Measurements from ENCODE around the gene LTN1. TPM values are rescaled to one million over a fixed set of nuclear protein-coding genes. Genes with fewer than 3 reads are reported as not detected.

Gene LTN1
- total and polyA plus RNA-seq, 2 donors from 2014 or later = 3.6 to 25.0 TPM

DNA sequence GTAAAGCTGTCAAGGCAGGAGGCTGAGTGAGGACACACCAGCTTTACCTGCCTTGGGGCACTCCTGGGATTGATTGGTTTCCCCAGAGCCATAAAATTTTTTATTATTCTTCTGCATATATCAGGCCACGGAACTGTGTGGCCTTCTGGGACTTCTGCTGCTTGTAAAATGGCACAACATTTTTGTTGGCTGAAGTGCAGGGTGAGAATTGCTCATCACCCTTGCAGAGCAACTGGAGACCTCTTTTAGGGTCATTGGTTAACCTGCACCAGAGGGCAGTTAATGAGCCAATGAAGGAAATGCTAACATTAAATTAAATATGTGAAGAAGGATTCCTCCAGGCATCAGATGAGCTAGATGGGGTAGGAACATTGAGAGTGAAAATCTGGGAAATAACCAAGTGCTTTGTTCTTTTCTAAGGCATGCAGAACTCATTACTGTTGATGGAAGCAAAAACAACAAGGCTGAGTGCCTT is 87.7 kb downstream of the LTN1 start:
- FAIRE-seq = no peak

DNA sequence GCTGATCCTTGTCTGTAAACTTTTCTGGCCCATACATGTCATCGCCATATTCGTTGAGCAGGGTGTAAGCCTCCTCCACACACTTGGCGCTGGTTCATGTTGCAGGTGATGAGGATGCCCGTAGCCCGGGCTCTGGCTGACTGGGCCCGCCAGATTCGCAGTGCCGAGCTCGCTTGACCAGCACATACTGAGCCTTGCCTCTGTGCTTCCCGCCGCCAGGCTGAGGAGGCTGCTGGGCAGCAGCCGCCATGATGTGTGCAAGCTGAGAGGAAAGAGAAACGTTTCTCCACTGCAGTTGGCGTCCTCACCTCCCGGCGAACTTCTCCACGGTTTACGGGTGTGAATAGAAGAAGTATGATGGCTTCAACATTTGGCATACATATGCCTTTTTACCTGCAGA is 89.2 kb downstream of the LTN1 start:
- FAIRE-seq (no peak), DNase-seq (no peak)
- Histone ChIP-seq H3K27ac (ENCODE audit: low read depth in 2 of 2, low read length in 2 of 2) (no peak overlapping the region), H3K4me1 (ENCODE audit: control insufficient read depth in 2 of 3, insufficient read depth in 2 of 3, low read depth in 1 of 3, low read length in 3 of 3) (no peaks in the 10 kb centered on the region), H3K4me3 (ENCODE audit: low read length in 3 of 3) (no peak overlapping the region), H3K9ac (ENCODE audit: low read length in 3 of 3) (no peak overlapping the region), H3K36me3 (ENCODE audit: control insufficient read depth in 2 of 3, insufficient read depth in 3 of 3, low read length in 3 of 3) (no peaks in the 10 kb centered on the region), H3K27me3 (ENCODE audit: control insufficient read depth, insufficient read depth, low read length) (no peaks in the 10 kb centered on the region), H3K9me3 (ENCODE audit: control insufficient read depth in 2 of 3, insufficient read depth in 1 of 3, low read length in 3 of 3) (no peaks in the 10 kb centered on the region)
- intact Hi-C loops (cut with DNase I) = no loop called here
- TF ChIP-seq, protein P1, sequence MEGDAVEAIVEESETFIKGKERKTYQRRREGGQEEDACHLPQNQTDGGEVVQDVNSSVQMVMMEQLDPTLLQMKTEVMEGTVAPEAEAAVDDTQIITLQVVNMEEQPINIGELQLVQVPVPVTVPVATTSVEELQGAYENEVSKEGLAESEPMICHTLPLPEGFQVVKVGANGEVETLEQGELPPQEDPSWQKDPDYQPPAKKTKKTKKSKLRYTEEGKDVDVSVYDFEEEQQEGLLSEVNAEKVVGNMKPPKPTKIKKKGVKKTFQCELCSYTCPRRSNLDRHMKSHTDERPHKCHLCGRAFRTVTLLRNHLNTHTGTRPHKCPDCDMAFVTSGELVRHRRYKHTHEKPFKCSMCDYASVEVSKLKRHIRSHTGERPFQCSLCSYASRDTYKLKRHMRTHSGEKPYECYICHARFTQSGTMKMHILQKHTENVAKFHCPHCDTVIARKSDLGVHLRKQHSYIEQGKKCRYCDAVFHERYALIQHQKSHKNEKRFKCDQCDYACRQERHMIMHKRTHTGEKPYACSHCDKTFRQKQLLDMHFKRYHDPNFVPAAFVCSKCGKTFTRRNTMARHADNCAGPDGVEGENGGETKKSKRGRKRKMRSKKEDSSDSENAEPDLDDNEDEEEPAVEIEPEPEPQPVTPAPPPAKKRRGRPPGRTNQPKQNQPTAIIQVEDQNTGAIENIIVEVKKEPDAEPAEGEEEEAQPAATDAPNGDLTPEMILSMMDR (IDR thresholded peaks at IDR 0.05; ENCODE audit: borderline replicate concordance, extremely low read depth, insufficient read depth) = no peak

More for the DNA sequence above, 87.7 kb downstream of the LTN1 start:
- intact Hi-C loops (cut with DNase I) = no loop called here
- peak in 1 of 5 donors; percentile 21 for DNase-seq
- TF ChIP-seq, protein P1 (IDR thresholded peaks at IDR 0.05; ENCODE audit: borderline replicate concordance, extremely low read depth, insufficient read depth) = no peak
- Histone ChIP-seq H3K4me1 (ENCODE audit: control insufficient read depth in 2 of 3, insufficient read depth in 2 of 3, low read depth in 1 of 3, low read length in 3 of 3) (no peaks in the 10 kb centered on the region), H3K27me3 (ENCODE audit: control insufficient read depth, insufficient read depth, low read length) (no peaks in the 10 kb centered on the region), H3K9ac (ENCODE audit: low read length in 3 of 3) (no peak overlapping the region), H3K36me3 (ENCODE audit: control insufficient read depth in 2 of 3, insufficient read depth in 3 of 3, low read length in 3 of 3) (no peaks in the 10 kb centered on the region), H3K4me3 (ENCODE audit: low read length in 3 of 3) (no peak overlapping the region), H3K9me3 (ENCODE audit: control insufficient read depth in 2 of 3, insufficient read depth in 1 of 3, low read length in 3 of 3) (no peaks in the 10 kb centered on the region), H3K27ac (ENCODE audit: low read depth in 2 of 2, low read length in 2 of 2) (no peak overlapping the region)

DNA sequence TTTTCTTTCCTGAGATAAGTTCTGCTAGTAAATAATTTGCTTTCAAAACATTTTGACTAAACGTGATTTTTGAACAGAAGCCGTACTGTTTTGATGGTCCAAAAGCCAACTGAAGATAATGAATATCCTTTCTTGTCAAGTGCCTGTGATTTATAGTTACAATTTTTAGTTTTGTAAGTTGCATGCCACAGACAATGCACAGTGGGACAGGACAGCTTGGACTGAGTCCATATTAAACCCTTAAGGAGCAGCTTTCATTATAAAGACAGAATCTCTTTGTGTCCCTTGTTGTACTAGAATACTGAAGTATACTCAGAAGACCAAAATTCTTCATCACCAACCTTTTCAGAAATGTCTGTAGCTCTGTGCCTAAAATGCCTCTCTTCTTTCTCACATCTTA is 92.2 kb downstream of the LTN1 start:
- Histone ChIP-seq H3K36me3 (ENCODE audit: control insufficient read depth in 2 of 3, insufficient read depth in 3 of 3, low read length in 3 of 3) (no peaks in the 10 kb centered on the region), H3K9me3 (ENCODE audit: control insufficient read depth in 2 of 3, insufficient read depth in 1 of 3, low read length in 3 of 3) (no peaks in the 10 kb centered on the region), H3K27me3 (ENCODE audit: control insufficient read depth, insufficient read depth, low read length) (no peaks in the 10 kb centered on the region), H3K4me1 (ENCODE audit: control insufficient read depth in 2 of 3, insufficient read depth in 2 of 3, low read depth in 1 of 3, low read length in 3 of 3) (no peaks in the 10 kb centered on the region), H3K9ac (ENCODE audit: low read length in 3 of 3) (no peak overlapping the region), H3K4me3 (ENCODE audit: low read length in 3 of 3) (no peak overlapping the region), H3K27ac (ENCODE audit: low read depth in 2 of 2, low read length in 2 of 2) (no peak overlapping the region)
- TF ChIP-seq, protein P1 (IDR thresholded peaks at IDR 0.05; ENCODE audit: borderline replicate concordance, extremely low read depth, insufficient read depth) = no peak
- intact Hi-C loops (cut with DNase I) = no loop called here
- DNase-seq (no peak), FAIRE-seq (no peak)

DNA sequence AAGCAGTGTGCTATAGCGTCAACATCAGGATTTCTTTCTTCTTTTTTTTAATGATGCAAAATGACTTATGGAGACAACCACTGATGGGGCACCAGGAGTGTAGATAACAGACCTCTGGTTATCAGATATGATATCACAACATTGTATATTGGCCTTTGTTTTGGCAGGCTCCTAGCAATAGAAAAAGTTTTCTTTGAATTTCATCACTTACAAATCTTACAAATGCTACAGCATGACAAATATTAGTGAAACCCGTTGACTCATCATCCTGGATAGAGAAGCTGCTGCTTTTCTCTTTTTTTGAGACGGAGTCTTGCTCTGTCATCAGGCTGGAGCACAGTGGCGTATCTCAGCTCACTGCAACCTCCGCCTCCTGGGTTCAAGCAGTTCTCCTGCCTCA is 92.9 kb downstream of the LTN1 start:
- Histone ChIP-seq H3K9me3 (ENCODE audit: control insufficient read depth in 2 of 3, insufficient read depth in 1 of 3, low read length in 3 of 3) (no peaks in the 10 kb centered on the region), H3K4me1 (ENCODE audit: control insufficient read depth in 2 of 3, insufficient read depth in 2 of 3, low read depth in 1 of 3, low read length in 3 of 3) (no peaks in the 10 kb centered on the region), H3K9ac (ENCODE audit: low read length in 3 of 3) (no peak overlapping the region), H3K4me3 (ENCODE audit: low read length in 3 of 3) (no peak overlapping the region), H3K27me3 (ENCODE audit: control insufficient read depth, insufficient read depth, low read length) (no peaks in the 10 kb centered on the region), H3K27ac (ENCODE audit: low read depth in 2 of 2, low read length in 2 of 2) (no peak overlapping the region), H3K36me3 (ENCODE audit: control insufficient read depth in 2 of 3, insufficient read depth in 3 of 3, low read length in 3 of 3) (no peaks in the 10 kb centered on the region)
- FAIRE-seq (no peak), DNase-seq (no peak)
- TF ChIP-seq, protein P1 (IDR thresholded peaks at IDR 0.05; ENCODE audit: borderline replicate concordance, extremely low read depth, insufficient read depth) = no peak
- intact Hi-C loops (cut with DNase I) = no loop called here

Data from kidney (tissue), 14 donors.